Ovary (tissue), 9 donors: ENCODE data around the gene ASIC2. TPM values are rescaled to one million over a fixed set of nuclear protein-coding genes. Genes with fewer than 3 reads are reported as not detected.

ENCODE experiments used
- DNase-seq, 5 donors: peaks; one replicate each; pipeline ENCODE4 v3.0.0-alpha.2; 2019 to 2020
- H3K27ac ChIP-seq, 2 donors: fragments of 200-600 bp; one replicate each; pipeline versions ENCODE4 v1.5.1 to v1.8.0; 2019 to 2022
- H3K27me3 ChIP-seq: fragments of 200-600 bp; one replicate; pipeline ENCODE4 v1.8.0; 2022
- H3K36me3 ChIP-seq: fragments of 200-600 bp; sonication (generic); one replicate; pipeline ENCODE4 v1.5.1; 2019
- H3K4me1 ChIP-seq: one replicate; pipeline ENCODE4 v1.8.1; 2013; ENCODE audit warnings: mild to moderate bottlenecking, moderate library complexity; ENCODE audit not compliant: insufficient read depth
- H3K4me3 ChIP-seq: fragments of 200-600 bp; sonication (generic); one replicate; pipeline ENCODE4 v1.5.1; 2017
- H3K9me3 ChIP-seq, 2 donors: fragments of 200-600 bp in 1 of 2; sonication (generic) in 1 of 2; one replicate each; pipeline versions ENCODE4 v1.5.1 to v1.8.1; 2013 to 2019; ENCODE audit warnings: mild to moderate bottlenecking in 1 of 2, moderate library complexity in 1 of 2
- EP300 ChIP-seq: sonication (generic); formaldehyde crosslinking; IDR thresholded peaks from one replicate; pipeline ENCODE4 v1.6.1; 2017; ENCODE audit warnings: antibody characterized with exemption
- POLR2A ChIP-seq: fragments of 450-650 bp; IDR thresholded peaks from one replicate; pipeline ENCODE4 v1.6.1; 2017; ENCODE audit warnings: antibody characterized with exemption, mild to moderate bottlenecking, moderate library complexity
- WGBS, 3 donors: extraction: QIAGEN DNeasy Blood & Tissue Kit in 1 of 3; methylation state at CpG; one replicate each; pipeline versions ENCODE4 v1.1.5 to v1.1.7; 2013 to 2017; 5-methylcytosine and 5-hydroxymethylcytosine counted together
- intact Hi-C, 4 donors: fragments of 100-400 bp; cut with DNase I; formaldehyde crosslinking; loops; one replicate each; pipeline versions ENCODE4 v1.11.0 to v1.15.1; 2022 to 2023
- polyA plus RNA-seq, 2 donors: library from polyadenylated mRNA; stranded (reverse); fragments of 200-250 nt in 1 of 2; fragments of 350-450 nt in 1 of 2; fragmentation: Illumina TruSeq in 1 of 2; extraction: RNeasy Lipid Tissue Mini Kit (QIAGEN cat#74804) in 1 of 2; gene quantifications; one replicate each; pipeline ENCODE4 v1.2.3, GENCODE V29; 2013 to 2014
- total RNA-seq, 7 donors: library from RNA; depleted of rRNA in 2 of 7; stranded (reverse); fragments of >200 nt in 2 of 7; fragmentation: NEBNext Ultra II Directional in 3 of 7; extraction: Animal tissue kit (Norgen Biotek cat#: 25700) in 3 of 7; gene quantifications; one replicate each; pipeline versions ENCODE4 v1.1.0 to v1.2.4, GENCODE V29; 2016 to 2023
- TF ChIP-seq, protein P1 (sequence below), 3 donors: fragments of 450-650 bp in 2 of 3; fragments of 200-600 bp in 1 of 3; IDR thresholded peaks; one replicate each; pipeline versions ENCODE4 v1.5.1 to v1.8.0; 2016 to 2022; ENCODE audit warnings: antibody characterized with exemption in 3 of 3, mild to moderate bottlenecking in 1 of 3
- donor health status: DM: no; HTN: no; CAD: no; lungs with moderate emphysema.
- donor health status: DM: no; HTN: no; CAD: no.
- donor health status: Bipolar disorder and iron deficiency.
- donor health status: DM: yes; HTN: yes; CAD: no.
- donor health status: DM: no; HTN: no; CAD: no.
- donor health status: DM: yes; HTN: yes; CAD: no.

The ASIC2 gene
- total and polyA plus RNA-seq, 9 donors, result 0.04 to 1.3 (median 0.24) TPM; not detected in 2

DNA sequence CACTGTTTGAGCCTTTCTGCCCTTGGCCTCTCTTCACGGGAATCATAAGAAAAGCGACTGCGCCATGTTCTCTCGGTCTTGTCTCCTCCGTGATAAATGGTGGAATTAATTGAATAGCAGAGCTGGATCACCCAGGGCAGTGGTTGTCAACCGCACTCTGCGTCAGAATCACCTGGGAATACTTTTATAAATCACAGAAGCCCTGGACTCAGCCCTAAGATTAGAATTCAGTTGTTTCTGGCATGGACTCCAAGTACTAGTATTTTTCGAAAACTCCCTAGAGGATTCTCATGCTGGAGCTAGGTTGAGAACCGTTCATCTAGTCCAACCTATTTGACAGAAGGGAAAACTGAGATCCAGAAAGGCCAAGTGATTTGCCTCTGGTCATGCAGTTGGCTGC is 237.3 kb downstream of the ASIC2 start:
- no peak for DNase-seq
- no peak overlapping the region for H3K27ac ChIP-seq
- intact Hi-C loops, result no loop called here
- H3K9me3 ChIP-seq, result no peaks in the 10 kb centered on the region
- no peaks in the 10 kb centered on the region for H3K36me3 ChIP-seq
- H3K4me1 ChIP-seq, result no peaks in the 10 kb centered on the region
- 77 to 88% (median 84%) methylated on average over 9 of the region's 9 CpGs for WGBS, 3 donors
- no peaks in the 10 kb centered on the region for H3K27me3 ChIP-seq
- TF ChIP-seq EP300 (no peak), POLR2A (no peak)
- TF ChIP-seq, protein P1, sequence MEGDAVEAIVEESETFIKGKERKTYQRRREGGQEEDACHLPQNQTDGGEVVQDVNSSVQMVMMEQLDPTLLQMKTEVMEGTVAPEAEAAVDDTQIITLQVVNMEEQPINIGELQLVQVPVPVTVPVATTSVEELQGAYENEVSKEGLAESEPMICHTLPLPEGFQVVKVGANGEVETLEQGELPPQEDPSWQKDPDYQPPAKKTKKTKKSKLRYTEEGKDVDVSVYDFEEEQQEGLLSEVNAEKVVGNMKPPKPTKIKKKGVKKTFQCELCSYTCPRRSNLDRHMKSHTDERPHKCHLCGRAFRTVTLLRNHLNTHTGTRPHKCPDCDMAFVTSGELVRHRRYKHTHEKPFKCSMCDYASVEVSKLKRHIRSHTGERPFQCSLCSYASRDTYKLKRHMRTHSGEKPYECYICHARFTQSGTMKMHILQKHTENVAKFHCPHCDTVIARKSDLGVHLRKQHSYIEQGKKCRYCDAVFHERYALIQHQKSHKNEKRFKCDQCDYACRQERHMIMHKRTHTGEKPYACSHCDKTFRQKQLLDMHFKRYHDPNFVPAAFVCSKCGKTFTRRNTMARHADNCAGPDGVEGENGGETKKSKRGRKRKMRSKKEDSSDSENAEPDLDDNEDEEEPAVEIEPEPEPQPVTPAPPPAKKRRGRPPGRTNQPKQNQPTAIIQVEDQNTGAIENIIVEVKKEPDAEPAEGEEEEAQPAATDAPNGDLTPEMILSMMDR (IDR thresholded peaks at IDR 0.05), result no peak
- H3K4me3 ChIP-seq, result no peak overlapping the region

DNA sequence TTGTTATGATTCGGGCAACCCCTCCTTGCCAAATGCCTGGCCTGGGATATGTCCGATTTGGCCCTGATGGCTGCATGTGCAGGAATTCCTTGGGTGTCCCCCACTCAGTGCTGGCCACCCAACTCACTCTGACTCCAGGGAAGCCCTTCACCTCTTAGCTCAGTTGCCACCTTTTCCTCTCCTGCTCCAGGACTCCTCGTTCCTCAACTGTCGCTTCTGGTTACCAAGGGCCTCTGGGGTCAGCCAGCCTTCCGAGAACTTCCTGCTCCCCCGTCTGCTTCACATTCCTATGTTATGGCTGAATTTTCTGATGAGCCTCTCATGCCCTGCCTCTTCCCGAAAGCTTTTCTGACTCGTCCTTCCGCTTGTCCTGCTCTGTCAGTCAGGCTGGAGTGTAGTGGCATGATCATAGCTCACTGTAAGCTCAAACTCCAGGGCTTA is 237.9 kb downstream of the ASIC2 start:
- Histone ChIP-seq H3K27me3 (no peaks in the 10 kb centered on the region), H3K36me3 (no peaks in the 10 kb centered on the region), H3K4me1 (no peaks in the 10 kb centered on the region), H3K4me3 (no peak overlapping the region), H3K9me3 (no peaks in the 10 kb centered on the region), H3K27ac (no peak overlapping the region)
- no peak for DNase-seq
- WGBS, 3 donors, result 32 to 36% (median 35%) methylated on average over 9 of the region's 9 CpGs
- no peak for TF ChIP-seq EP300
- TF ChIP-seq, protein P1 (IDR thresholded peaks at IDR 0.05), result no peak
- no peak for TF ChIP-seq POLR2A
- intact Hi-C loops, result no loop called here

DNA sequence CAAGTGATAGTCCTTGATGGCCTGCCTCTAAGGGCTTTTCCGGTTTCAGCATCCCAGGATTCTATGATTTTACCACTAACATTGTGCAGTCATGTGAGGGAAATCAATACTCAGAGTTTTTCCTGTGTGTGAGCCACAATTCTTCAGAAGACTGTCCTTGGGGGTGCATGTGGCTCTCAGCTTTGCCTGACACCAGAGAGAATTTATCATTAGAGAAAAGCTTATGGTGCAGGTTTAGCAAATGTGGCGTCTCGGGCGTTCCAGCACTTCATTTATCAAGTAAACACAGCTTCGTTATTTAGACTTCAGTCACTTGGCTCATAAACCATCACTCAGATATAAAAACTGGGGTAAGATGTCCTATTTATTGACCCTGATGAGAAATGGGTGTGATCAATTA is 238.7 kb downstream of the ASIC2 start:
- Histone ChIP-seq H3K4me1 (no peaks in the 10 kb centered on the region), H3K36me3 (no peaks in the 10 kb centered on the region), H3K9me3 (no peaks in the 10 kb centered on the region), H3K27me3 (no peaks in the 10 kb centered on the region), H3K27ac (no peak overlapping the region), H3K4me3 (no peak overlapping the region)
- 47 to 68% (median 61%) methylated on average over 5 of the region's 5 CpGs for WGBS, 3 donors
- intact Hi-C loops, result no loop called here
- DNase-seq, result no peak
- TF ChIP-seq, protein P1 (IDR thresholded peaks at IDR 0.05), result no peak
- TF ChIP-seq POLR2A (no peak), EP300 (no peak)

DNA sequence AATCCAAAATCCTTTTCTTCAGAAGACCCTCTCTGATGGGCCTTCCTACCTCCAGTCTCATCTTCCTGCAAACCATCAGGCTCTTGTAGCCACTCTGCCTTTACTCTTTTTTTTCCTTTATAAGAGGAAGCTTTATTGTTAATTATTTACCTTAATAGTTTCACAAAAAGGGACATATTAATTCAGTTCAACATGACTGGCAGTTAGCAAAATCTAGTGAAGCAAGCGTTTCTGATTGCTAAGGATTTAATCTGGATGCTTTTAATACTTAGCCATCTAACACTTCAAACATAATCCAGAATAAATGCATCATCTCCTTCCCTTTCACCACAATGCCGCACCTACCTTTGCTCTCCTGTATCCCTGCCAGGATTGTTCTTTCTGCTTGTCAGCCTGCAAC is 239.4 kb downstream of the ASIC2 start:
- Histone ChIP-seq H3K4me1 (no peaks in the 10 kb centered on the region), H3K27me3 (no peaks in the 10 kb centered on the region), H3K36me3 (no peaks in the 10 kb centered on the region), H3K9me3 (no peaks in the 10 kb centered on the region), H3K27ac (no peak overlapping the region), H3K4me3 (no peak overlapping the region)
- intact Hi-C loops, result no loop called here
- WGBS, 3 donors, result 81 to 91% (median 86%) methylated on average over 2 of the region's 2 CpGs
- no peak for DNase-seq
- TF ChIP-seq EP300 (no peak), POLR2A (no peak)
- TF ChIP-seq, protein P1 (IDR thresholded peaks at IDR 0.05), result no peak
